ENCODE data around the gene INPP4A. TPM values are rescaled to one million over a fixed set of nuclear protein-coding genes. Genes with fewer than 3 reads are reported as not detected.
A peak's percentile ranks its signal among the peaks of the same experiment; 100 is the strongest.

The INPP4A gene
- total and polyA plus RNA-seq, 8 donors: 4.0 to 13.4 (median 7.3) TPM

DNA sequence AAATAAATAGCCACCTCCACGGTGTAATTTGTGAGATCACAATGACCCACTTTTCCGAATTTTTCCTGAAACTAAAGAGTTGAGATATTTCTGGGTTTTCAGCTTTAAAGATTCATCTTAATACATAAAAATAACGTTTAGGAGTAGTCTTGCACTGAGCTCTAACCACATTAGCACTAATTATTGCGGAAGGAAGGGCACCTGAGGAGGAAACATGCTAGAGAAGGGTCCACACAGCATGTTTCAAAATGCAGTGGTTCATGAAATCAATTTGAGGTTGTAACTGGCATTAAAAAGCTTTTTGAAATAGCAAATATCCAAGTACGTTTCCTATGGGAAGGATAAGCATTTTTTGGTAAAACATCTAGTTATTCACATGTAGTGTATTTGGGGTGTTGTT, 8.4 kb downstream of the INPP4A start:
- intact Hi-C loops (cut with DNase I): no loop called here
- Histone ChIP-seq H3K9me3 (no peaks in the 10 kb centered on the region), H3K4me1 (peaks cover 0 to 6% (median 0%) of the 10 kb centered on the region in 3 donors), H3K27me3 (no peaks in the 10 kb centered on the region), H3K27ac (no peak overlapping the region), H3K36me3 (no peaks in the 10 kb centered on the region), H3K4me3 (no peak overlapping the region)
- no peak for DNase-seq
- 83 to 84% methylated on average over 5 of the region's 5 CpGs for WGBS, 2 donors
- TF ChIP-seq, protein P1, sequence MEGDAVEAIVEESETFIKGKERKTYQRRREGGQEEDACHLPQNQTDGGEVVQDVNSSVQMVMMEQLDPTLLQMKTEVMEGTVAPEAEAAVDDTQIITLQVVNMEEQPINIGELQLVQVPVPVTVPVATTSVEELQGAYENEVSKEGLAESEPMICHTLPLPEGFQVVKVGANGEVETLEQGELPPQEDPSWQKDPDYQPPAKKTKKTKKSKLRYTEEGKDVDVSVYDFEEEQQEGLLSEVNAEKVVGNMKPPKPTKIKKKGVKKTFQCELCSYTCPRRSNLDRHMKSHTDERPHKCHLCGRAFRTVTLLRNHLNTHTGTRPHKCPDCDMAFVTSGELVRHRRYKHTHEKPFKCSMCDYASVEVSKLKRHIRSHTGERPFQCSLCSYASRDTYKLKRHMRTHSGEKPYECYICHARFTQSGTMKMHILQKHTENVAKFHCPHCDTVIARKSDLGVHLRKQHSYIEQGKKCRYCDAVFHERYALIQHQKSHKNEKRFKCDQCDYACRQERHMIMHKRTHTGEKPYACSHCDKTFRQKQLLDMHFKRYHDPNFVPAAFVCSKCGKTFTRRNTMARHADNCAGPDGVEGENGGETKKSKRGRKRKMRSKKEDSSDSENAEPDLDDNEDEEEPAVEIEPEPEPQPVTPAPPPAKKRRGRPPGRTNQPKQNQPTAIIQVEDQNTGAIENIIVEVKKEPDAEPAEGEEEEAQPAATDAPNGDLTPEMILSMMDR (IDR thresholded peaks at IDR 0.05): no peak
- ATAC-seq: no peak
- FAIRE-seq: no peak

DNA sequence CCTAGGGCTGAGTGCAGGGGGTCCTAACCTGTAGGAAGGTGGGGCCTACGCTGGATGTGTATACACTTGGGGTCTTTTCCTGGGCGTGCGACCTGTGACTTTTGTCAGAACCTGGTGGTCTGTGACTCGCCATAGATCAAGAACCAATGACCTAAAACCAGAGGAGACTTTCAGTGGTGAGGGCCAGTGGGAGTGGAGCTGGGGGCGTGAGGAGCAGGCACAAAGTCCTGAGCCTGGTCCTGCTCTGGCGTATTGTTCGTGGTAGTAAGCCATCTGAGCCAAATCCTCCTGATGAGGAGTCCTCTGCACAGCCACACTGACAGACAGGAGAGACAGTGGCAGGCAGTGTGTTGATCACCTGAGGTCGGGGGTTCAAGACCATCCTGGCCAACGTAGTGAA, 8.9 kb downstream of the INPP4A start:
- no peak overlapping the region for H3K27ac ChIP-seq
- H3K9me3 ChIP-seq: no peaks in the 10 kb centered on the region
- ATAC-seq: no peak
- 96% methylated on average over 9 of the region's 9 CpGs for WGBS, 2 donors
- intact Hi-C loops (cut with DNase I): no loop called here
- H3K4me1 ChIP-seq: peaks cover 0 to 6% (median 0%) of the 10 kb centered on the region in 3 donors
- no peak for DNase-seq
- H3K4me3 ChIP-seq: no peak overlapping the region
- TF ChIP-seq, protein P1 (IDR thresholded peaks at IDR 0.05): no peak
- H3K36me3 ChIP-seq: no peaks in the 10 kb centered on the region
- no peak for FAIRE-seq
- H3K27me3 ChIP-seq: no peaks in the 10 kb centered on the region

DNA sequence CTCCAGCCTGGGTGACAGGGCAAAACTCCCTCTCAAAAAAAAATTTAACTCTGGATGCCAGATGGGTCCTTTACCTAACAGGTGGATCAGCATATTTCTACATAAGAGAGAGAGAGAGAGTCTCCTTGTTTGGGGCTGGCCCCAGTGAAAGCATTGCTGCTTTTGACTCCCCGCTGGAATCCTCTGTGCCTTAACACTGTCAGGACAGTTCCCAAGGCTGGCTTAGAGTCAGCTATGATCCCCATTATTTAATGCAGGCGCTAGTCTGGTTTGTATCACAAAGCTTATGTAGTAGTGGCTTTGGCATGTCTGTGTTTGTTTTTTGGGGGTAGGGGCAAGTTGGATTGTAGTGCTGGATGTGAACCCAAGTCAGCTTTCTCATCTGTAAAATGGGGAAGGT, 9.4 kb downstream of the INPP4A start:
- DNase-seq (no peak), ATAC-seq (no peak), FAIRE-seq (no peak)
- intact Hi-C loops (cut with DNase I): no loop called here
- Histone ChIP-seq H3K9me3 (no peaks in the 10 kb centered on the region), H3K36me3 (no peaks in the 10 kb centered on the region), H3K4me1 (peaks cover 0 to 6% (median 0%) of the 10 kb centered on the region in 3 donors), H3K27me3 (no peaks in the 10 kb centered on the region), H3K27ac (no peak overlapping the region), H3K4me3 (no peak overlapping the region)
- WGBS, 2 donors: 79 to 87% methylated on average over 2 of the region's 2 CpGs
- TF ChIP-seq, protein P1 (IDR thresholded peaks at IDR 0.05): no peak

DNA sequence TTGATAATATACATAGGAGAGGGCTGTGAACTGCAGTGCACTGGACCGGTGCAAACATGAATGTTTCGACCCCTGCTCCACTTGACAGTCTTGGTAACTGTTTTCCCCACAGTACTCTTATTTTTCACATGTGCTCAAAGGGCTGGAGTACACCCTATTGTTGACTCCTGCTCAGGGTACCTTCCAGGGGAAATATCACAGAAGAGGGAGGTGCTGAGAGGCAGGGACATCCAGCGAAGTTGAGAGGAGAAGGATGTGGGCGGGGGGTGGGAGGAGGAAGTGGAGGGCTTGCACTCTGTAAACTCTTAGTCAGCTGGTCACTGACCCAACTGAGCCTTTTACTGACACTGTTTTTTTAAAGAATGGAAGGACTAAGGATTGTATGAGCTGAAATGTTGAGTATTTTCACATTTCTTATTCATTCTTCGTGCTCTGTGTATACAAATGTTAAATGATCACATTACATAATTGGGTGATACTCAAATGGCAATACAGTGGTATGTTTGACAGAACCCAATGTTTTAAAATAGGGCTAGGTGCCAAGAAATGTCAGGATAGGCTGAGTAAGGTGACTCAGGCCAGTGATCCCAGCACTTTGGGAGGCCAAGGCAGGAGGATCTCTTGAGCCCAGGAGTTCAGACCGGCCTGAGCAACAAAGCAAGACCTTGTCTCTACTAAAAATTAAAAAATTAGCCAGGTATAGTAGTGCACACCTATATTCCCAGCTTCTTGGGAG, 10.0 kb downstream of the INPP4A start:
- TF ChIP-seq, protein P1 (IDR thresholded peaks at IDR 0.05): no peak
- Histone ChIP-seq H3K9me3 (no peaks in the 10 kb centered on the region), H3K27ac (peak overlapping the region in 2 of 4 donors; percentile 17 to 24), H3K36me3 (no peaks in the 10 kb centered on the region), H3K27me3 (no peaks in the 10 kb centered on the region), H3K4me3 (no peak overlapping the region), H3K4me1 (peaks cover 0 to 6% (median 0%) of the 10 kb centered on the region in 3 donors)
- intact Hi-C loops (cut with DNase I): no loop called here
- FAIRE-seq (no peak), ATAC-seq (peak in 3 of 4 donors; percentile 17 to 76 (median 65)), DNase-seq (no peak)
- WGBS, 2 donors: 84 to 89% methylated on average over 6 of the region's 6 CpGs

DNA sequence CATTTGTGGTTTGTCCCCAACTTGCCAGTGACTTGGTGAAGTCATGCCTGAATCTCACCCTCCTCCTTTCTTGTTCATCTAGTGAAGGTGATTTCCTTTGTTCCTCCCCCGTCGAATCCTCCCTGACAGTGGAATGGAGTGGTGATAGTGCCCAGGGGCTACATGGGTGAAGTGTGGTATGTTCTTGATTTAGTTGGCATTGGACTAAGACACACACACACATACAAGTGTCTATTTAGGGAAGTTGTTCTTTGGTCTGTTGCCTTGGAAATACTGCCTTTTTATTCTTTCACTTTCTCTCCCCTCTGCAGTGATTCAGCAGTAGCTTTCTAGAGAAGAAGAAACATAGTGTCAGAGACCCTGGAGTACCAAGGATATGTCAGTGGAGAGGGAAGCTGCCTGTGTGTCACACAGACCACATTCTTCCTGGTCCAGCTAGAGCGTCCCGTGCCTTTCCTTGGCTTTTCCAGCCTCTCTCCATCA, 10.9 kb downstream of the INPP4A start:
- Histone ChIP-seq H3K4me3 (no peak overlapping the region), H3K9me3 (no peaks in the 10 kb centered on the region), H3K27ac (peak overlapping the region in 1 of 4 donors; percentile 24), H3K36me3 (no peaks in the 10 kb centered on the region), H3K4me1 (peaks cover 0 to 6% (median 0%) of the 10 kb centered on the region in 3 donors), H3K27me3 (no peaks in the 10 kb centered on the region)
- DNase-seq (no peak), FAIRE-seq (no peak), ATAC-seq (peak in 2 of 4 donors; percentile 70)
- WGBS, 2 donors: 80 to 81% methylated on average over 4 of the region's 4 CpGs
- intact Hi-C loops (cut with DNase I): no loop called here
- TF ChIP-seq, protein P1 (IDR thresholded peaks at IDR 0.05): no peak

Data from pancreas (tissue), 10 donors.